ENCODE results near the gene SPRN. TPM values are rescaled to one million over a fixed set of nuclear protein-coding genes. Genes with fewer than 3 reads are reported as not detected.
A peak's percentile ranks its signal among the peaks of the same experiment; 100 is the strongest.

Gene SPRN
- total RNA-seq, 1 experiment from 2014 or later, result 0.59 TPM

- ATAC-seq (no peak), DNase-seq (ENCODE audit: low spot score) (no peak)
- Mint-ChIP-seq H3K36me3 (peaks cover 77% of the 10 kb centered on the region), H3K27ac (no peak overlapping the region), H3K4me1 (no peaks in the 10 kb centered on the region), H3K9me3 (peaks cover 19% of the 10 kb centered on the region), H3K27me3 (ENCODE audit: low read depth) (no peaks in the 10 kb centered on the region), H3K4me3 (no peak overlapping the region)
- no peak for TF ChIP-seq SP1 (CRISPR knock-in tag; conservative IDR thresholded peaks at IDR 0.05)
- 0 out of 2 replicates have a peak, but pooled peaks have one; percentile 40 for TF ChIP-seq ZNF121 (CRISPR knock-in tag; IDR thresholded peaks at IDR 0.05)
- TF ChIP-seq CDX4 (CRISPR knock-in tag; IDR thresholded peaks at IDR 0.05; ENCODE audit: borderline replicate concordance), result no peak
- TF ChIP-seq MAX (CRISPR knock-in tag; IDR thresholded peaks at IDR 0.05), result no peak
- POLR2A ChIA-PET, result no interaction called here
- CTCF ChIA-PET, result no interaction called here
These were observed 18.4 kb downstream of the SPRN start for GRCh38 chr10:133405844-133406527.

GRCh38 chr10:133405272-133405671 lies 19.2 kb downstream of the SPRN start:
- Mint-ChIP-seq H3K4me1 (no peaks in the 10 kb centered on the region), H3K27ac (no peak overlapping the region), H3K9me3 (peaks cover 12% of the 10 kb centered on the region), H3K4me3 (no peak overlapping the region), H3K27me3 (ENCODE audit: low read depth) (no peaks in the 10 kb centered on the region), H3K36me3 (peaks cover 74% of the 10 kb centered on the region)
- no peak for ATAC-seq
- ChIA-PET POLR2A (no interaction called here), CTCF (no interaction called here)
- no peak for TF ChIP-seq GTF2I (CRISPR knock-in tag; conservative IDR thresholded peaks at IDR 0.05)
- DNase-seq (ENCODE audit: low spot score), result no peak

- Mint-ChIP-seq H3K4me3 (no peak overlapping the region), H3K36me3 (peaks cover 74% of the 10 kb centered on the region), H3K27ac (peak overlapping the region; percentile 82), H3K9me3 (no peaks in the 10 kb centered on the region), H3K4me1 (no peaks in the 10 kb centered on the region), H3K27me3 (ENCODE audit: low read depth) (no peaks in the 10 kb centered on the region)
- TF ChIP-seq ESRRA (CRISPR knock-in tag; IDR thresholded peaks at IDR 0.05; ENCODE audit: borderline replicate concordance) (no peak), FOXK1 (CRISPR knock-in tag; IDR thresholded peaks at IDR 0.05) (no peak), GTF2I (CRISPR knock-in tag; conservative IDR thresholded peaks at IDR 0.05) (no peak), ATF1 (CRISPR knock-in tag; IDR thresholded peaks at IDR 0.05) (no peak), ZNF317 (CRISPR knock-in tag; IDR thresholded peaks at IDR 0.05; ENCODE audit: borderline replicate concordance, low read depth) (no peak), MLX (CRISPR knock-in tag; IDR thresholded peaks at IDR 0.05) (no peak), ZBTB21 (CRISPR knock-in tag; IDR thresholded peaks at IDR 0.05; ENCODE audit: borderline replicate concordance) (no peak), MXD4 (CRISPR knock-in tag; IDR thresholded peaks at IDR 0.05; ENCODE audit: borderline replicate concordance) (no peak), ZBTB43 (CRISPR knock-in tag; IDR thresholded peaks at IDR 0.05) (no peak), ZNF532 (CRISPR knock-in tag; IDR thresholded peaks at IDR 0.05; ENCODE audit: borderline replicate concordance) (no peak), JAZF1 (CRISPR knock-in tag; IDR thresholded peaks at IDR 0.05) (no peak)
- ChIA-PET CTCF (no interaction called here), POLR2A (no interaction called here)
- ATAC-seq, result no peak
- DNase-seq (ENCODE audit: low spot score), result no peak
These were observed 20.6 kb downstream of the SPRN start for GRCh38 chr10:133403784-133404183.

All from WTC11 (cell line).